ENCODE data around the gene PCCA. TPM values are rescaled to one million over a fixed set of nuclear protein-coding genes. Genes with fewer than 3 reads are reported as not detected.

PCCA gene
- total and polyA plus RNA-seq, 4 donors, result 8.3 to 71.8 (median 22.8) TPM

GRCh38 chr13:100527644-100528043 lies 438.8 kb downstream of the PCCA start:
- 94 to 96% methylated on average over 9 of the region's 9 CpGs for WGBS, 2 donors
- Histone ChIP-seq H3K4me1 (ENCODE audit: control insufficient read depth in 5 of 5, insufficient read depth in 5 of 5, low read length in 5 of 5) (peaks cover 0 to 14% (median 0%) of the 10 kb centered on the region in 5 donors), H3K9me3 (ENCODE audit: control insufficient read depth in 4 of 4, insufficient read depth in 3 of 4, low read length in 3 of 4) (peaks cover 0 to 3% (median 0%) of the 10 kb centered on the region in 4 donors), H3K27me3 (ENCODE audit: control insufficient read depth in 3 of 3, insufficient read depth in 3 of 3, low read length in 2 of 3) (no peaks in the 10 kb centered on the region), H3K9ac (ENCODE audit: insufficient read depth in 1 of 2, low read length in 2 of 2) (no peak overlapping the region), H3K36me3 (ENCODE audit: control insufficient read depth in 4 of 4, insufficient read depth in 4 of 4, low read length in 4 of 4) (peaks cover 3 to 26% (median 10%) of the 10 kb centered on the region in 4 donors), H3K4me3 (no peak overlapping the region), H3K27ac (ENCODE audit: low read depth in 1 of 2, low read length in 1 of 2) (no peak overlapping the region)
- TF ChIP-seq CTCF (IDR thresholded peaks at IDR 0.05; ENCODE audit: control extremely low read depth, extremely low read depth), result no peak
- DNase-seq, result no peak
- no peak for ATAC-seq (ENCODE audit: insufficient read depth, low FRiP score)

GRCh38 chr13:100528353-100528752 lies 439.5 kb downstream of the PCCA start:
- Histone ChIP-seq H3K27ac (ENCODE audit: low read depth in 1 of 2, low read length in 1 of 2) (no peak overlapping the region), H3K9me3 (ENCODE audit: control insufficient read depth in 4 of 4, insufficient read depth in 3 of 4, low read length in 3 of 4) (peaks cover 0 to 3% (median 0%) of the 10 kb centered on the region in 4 donors), H3K4me1 (ENCODE audit: control insufficient read depth in 5 of 5, insufficient read depth in 5 of 5, low read length in 5 of 5) (peaks cover 0 to 7% (median 0%) of the 10 kb centered on the region in 5 donors), H3K9ac (ENCODE audit: insufficient read depth in 1 of 2, low read length in 2 of 2) (no peak overlapping the region), H3K27me3 (ENCODE audit: control insufficient read depth in 3 of 3, insufficient read depth in 3 of 3, low read length in 2 of 3) (no peaks in the 10 kb centered on the region), H3K4me3 (no peak overlapping the region), H3K36me3 (ENCODE audit: control insufficient read depth in 4 of 4, insufficient read depth in 4 of 4, low read length in 4 of 4) (peaks cover 3 to 28% (median 11%) of the 10 kb centered on the region in 4 donors)
- no peak for TF ChIP-seq CTCF (IDR thresholded peaks at IDR 0.05; ENCODE audit: control extremely low read depth, extremely low read depth)
- ATAC-seq (ENCODE audit: insufficient read depth, low FRiP score) (no peak), DNase-seq (no peak)
- 95 to 97% methylated on average over 9 of the region's 9 CpGs for WGBS, 2 donors

- H3K9me3 ChIP-seq (ENCODE audit: control insufficient read depth in 4 of 4, insufficient read depth in 3 of 4, low read length in 3 of 4), result peaks cover 0 to 3% (median 0%) of the 10 kb centered on the region in 4 donors
- no peak for TF ChIP-seq CTCF (IDR thresholded peaks at IDR 0.05; ENCODE audit: control extremely low read depth, extremely low read depth)
- DNase-seq, result no peak
- H3K27ac ChIP-seq (ENCODE audit: low read depth in 1 of 2, low read length in 1 of 2), result no peak overlapping the region
- ATAC-seq (ENCODE audit: insufficient read depth, low FRiP score), result no peak
- H3K4me3 ChIP-seq, result no peak overlapping the region
- no peak overlapping the region for H3K9ac ChIP-seq (ENCODE audit: insufficient read depth in 1 of 2, low read length in 2 of 2)
- no peaks in the 10 kb centered on the region for H3K27me3 ChIP-seq (ENCODE audit: control insufficient read depth in 3 of 3, insufficient read depth in 3 of 3, low read length in 2 of 3)
- peaks cover 3 to 26% (median 11%) of the 10 kb centered on the region in 4 donors for H3K36me3 ChIP-seq (ENCODE audit: control insufficient read depth in 4 of 4, insufficient read depth in 4 of 4, low read length in 4 of 4)
- WGBS, 2 donors, result 93 to 94% methylated on average over 11 of the region's 11 CpGs
- peaks cover 0 to 7% (median 0%) of the 10 kb centered on the region in 5 donors for H3K4me1 ChIP-seq (ENCODE audit: control insufficient read depth in 5 of 5, insufficient read depth in 5 of 5, low read length in 5 of 5)
Observed at GRCh38 chr13:100528820-100529219, 439.9 kb downstream of the PCCA start.

Data from lung (tissue), 12 donors.